COLO668 (cell line): ENCODE data around the gene CBR4.
"Not testable (repeated sequence)": the region's sequence is repeated elsewhere in the genome, so short reads cannot be mapped to it uniquely, and the experiment has no call there.

Experiments used
- DNase-seq: peaks from one replicate; lab custom pipeline; 2025; ENCODE audit not compliant: unreplicated experiment; lab: John Stamatoyannopoulos, UW

CBR4 gene

DNA sequence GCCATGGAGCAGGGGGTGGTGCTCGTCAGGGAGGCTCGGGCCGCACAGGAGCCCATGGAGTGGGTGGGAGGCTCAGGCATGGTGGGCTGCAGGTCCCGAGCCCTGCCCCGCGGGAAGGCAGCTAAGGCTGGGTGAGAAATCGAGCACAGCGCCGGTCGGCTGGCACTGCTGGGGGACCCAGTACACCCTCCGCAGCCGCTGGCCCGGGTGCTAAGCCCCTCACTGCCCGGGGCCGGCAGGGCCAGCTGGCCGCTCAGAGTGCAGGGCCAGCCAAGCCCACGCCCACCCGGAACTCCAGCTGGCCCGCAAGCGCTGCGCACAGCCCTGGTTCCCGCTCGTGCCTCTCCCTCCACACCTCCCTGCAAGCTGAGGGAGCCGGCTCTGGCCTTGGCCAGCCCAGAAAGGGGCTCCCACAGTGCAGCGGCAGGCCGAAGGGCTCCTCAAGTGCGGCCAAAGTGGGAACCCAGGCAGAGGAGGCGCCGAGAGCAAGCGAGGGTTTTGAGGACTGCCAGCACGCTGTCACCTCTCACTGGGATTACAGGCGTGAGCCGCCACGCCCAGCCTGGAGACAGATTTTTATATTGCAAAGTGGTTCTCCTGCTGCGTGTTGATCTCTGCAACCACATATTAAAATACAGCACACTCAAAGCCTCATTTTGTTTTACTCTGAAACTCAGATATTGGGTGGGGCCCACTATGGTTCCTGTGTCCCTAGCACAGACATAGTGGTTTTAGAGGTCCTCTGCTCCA, 26.0 kb upstream of the CBR4 start:
- not testable (repeated sequence) for DNase-seq

DNA sequence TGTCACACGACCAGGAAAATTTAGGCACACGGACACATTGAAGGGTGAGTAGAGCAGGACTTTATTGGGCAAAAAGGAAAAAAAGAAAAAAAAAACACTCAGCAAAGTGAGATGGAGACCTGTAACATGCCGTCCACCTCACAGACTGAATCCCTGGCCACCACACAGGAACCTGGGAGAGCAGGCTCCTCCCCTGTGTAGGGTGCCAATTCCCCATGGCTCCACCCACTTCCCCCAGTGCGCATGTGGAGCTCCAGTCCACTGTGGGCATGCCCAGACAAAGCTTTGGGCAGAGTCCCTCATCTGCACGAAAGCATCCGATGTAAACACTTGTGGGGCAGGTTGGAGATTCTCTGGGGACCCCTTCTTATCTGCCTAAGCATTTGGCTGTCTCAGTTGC, 23.6 kb upstream of the CBR4 start:
- DNase-seq: peak; percentile 30

DNA sequence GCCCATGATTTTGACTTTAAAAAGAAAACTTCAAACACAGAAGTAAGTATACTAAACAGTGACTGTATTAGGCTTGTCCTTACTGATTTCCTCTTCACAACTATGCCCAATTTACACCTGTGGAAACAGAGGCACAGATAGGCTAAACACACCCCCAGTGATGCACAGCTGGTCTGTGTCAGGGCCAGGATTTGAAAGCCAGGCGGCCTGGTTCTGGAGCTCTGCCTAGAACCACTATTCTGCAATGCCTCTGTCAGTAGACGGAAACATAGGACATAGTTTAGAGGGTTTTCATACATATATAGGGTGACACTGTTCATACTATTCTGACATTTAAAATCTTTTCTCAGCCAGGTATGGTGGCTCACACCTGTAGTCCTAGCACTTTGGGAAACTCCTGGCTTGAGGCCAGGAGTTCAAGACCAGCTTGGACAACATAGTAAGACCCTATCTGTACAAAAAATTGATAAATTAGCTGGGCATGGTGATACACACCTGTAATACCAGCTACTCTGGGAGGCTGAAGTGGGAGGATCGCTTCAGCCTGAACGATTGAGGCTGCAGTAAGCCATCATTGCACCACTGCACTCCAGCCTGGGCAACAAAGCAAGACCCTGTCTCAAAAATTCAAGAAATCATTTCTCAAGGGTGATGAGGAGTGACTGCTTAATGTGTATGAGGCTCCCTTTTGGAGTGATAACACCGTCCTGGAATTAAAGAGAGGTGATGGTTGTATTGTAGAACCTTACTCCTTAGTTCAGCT, 23.0 kb upstream of the CBR4 start:
- DNase-seq: no peak

DNA sequence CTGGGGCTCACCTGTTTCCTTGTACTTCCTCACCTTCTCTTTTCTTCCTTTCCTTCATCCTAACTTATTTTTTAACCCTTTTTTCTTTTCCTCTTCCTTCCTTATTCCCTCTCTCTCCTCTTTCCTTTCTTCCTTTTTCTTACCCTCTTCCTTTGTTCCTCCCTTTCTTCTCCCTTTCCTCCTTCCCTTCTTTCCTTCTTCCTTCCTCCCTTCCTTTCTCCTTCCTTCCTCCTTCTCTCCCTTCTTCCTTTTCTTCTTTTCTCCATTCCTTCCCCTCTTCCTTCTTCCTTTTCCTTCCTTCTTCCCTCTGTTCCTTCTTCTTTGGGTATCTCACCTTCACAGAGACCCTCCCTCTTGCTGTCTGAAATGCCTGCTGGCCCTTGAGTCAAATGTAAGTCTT, 22.1 kb upstream of the CBR4 start:
- DNase-seq: no peak

DNA sequence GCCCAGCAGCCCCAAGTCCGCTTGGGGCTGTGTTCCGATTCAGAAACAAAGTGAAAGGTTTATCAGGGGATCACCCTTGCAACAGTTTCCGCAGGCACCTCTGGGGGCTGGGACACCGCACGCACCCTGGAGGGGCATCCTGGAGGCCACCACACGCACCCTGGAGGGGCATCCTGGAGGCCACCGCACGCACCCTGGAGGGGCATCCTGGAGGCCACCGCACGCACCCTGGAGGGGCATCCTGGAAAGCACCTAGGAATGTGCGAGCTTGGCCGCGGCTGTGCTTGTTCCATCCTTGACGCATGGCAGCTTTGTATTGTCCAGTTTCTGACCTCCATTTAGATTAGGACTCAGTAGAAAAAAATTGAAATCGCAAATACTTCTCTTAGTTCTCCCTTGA, 21.3 kb upstream of the CBR4 start:
- DNase-seq: no peak

DNA sequence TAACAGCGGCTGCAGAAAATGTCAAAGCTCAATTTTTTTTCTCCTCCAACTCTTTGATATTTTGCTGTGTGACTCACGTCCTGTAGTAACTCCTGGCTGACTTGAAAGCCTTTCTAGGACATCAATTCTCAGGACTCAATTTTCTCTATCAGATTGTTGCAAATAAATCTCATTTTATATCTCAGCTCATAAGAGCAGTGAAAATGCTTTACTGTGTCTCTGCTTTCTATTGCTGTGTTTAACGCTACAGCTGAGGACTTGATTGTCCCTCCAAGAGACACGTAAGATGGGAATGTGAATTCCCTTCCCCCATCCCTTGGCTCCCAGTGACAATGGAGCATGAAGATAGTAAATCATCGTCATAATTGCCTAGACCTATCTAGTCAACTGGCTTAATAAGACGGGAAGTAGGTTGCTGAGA, 20.5 kb upstream of the CBR4 start:
- no peak for DNase-seq

DNA sequence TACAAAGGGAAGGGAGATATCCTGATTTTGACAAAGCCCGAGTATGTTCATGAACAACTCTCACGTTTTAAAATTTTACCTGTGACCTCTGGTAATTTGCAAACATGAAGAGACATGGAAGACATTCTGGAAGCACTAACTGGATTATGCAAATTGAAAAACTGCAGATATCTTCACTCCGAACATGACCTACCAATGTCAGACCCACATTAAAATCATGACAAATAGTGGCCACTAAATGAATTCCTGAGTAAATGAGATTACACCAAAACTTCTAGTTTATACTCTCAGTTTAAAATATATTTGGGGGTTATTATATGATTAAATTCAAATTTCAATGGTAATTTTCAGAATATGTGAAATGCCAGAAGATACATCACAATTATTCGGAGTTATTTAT, 19.9 kb upstream of the CBR4 start:
- no peak for DNase-seq

DNA sequence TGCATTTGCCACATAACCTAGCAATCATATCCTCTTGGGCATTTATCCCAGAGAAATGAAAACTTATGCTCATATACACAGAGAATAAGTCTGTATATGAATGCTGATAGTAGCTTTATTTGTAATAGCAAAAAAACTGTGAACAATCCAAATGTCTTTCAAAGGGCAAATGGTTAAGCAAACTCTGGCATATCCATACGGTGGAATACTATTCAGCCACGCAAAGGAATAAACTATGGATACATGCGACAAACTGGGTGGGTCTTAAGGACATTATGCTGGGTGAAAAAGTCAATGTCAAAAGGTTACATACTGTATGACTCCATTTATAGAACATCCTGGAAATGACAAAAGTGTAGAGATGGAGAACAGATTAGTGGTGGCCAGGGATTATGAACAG, 17.6 kb upstream of the CBR4 start:
- DNase-seq: no peak

DNA sequence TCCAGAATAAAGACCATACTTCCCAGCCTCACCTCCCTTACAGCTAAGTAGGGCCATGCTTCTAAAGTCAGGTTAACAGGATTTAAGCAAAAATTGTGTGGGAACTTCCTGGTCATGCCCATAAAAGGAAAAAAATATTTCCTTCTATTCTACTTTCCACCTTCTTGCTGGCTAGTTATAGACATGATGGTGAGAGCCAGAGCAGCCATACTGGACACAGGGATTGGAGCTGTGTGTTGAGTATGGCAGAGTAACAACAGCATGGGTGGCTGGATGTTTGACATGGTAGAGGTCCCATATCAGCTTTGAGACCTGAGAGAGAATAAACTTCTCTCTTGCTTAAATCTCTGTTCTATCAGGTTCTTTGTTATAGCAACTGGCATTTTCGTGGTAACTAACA, 15.1 kb upstream of the CBR4 start:
- DNase-seq: no peak

DNA sequence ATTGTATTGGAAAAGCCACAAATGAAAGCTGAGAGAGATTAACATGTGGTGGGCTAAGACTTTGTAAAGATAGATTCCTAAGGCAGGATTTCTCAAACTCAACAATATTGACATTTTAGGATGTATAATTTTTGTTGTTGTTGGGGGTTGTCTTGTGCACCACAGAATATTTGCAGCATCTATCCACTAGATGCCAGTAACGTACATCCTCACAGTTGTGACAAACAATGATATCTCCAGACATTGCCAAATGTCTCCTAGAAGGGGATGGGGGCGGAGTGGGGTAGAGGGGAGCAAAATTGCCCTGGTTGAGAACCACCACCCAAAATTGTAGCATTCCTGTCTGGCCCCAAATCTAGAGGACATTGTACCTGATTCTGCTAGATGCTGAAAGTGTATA, 14.7 kb upstream of the CBR4 start:
- DNase-seq: peak; percentile 15

DNA sequence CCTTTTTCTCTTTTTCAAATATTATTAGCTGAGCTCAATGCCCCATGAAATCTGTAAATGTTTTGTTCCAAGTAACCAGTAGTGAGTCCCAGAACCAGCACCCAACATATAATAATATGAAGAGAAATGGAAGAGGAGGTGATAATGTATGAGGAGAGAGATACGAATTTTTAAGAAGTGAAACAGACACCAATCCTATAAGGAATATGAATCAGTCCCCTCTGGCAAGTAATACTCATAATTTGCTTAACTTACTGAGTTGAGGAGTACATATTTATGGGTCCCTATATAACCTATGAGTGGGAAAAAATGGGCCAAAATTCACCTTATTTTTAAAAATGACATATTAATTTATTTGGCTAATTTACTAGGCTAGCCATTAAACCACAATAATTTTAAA, 8.4 kb upstream of the CBR4 start:
- DNase-seq: no peak

DNA sequence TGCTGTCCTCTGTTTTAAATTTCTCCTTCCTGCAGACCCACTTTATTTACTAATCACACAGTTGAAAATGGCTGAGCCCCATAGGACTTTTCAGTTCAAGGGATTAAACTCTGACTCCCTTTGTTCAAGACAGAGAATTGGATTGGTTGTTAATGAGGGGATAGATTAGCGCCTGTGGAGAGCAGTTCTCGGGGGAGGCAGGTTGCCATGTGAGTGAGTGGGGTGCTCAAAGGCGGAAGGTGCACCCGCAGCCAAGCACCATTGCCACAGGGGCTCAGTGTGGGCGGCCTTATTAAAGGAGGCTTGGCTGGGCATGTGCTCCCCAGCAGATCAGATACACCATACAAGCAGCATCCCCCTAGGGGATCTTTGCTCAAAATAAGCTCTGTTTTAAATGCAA, 7.9 kb upstream of the CBR4 start:
- DNase-seq: no peak

DNA sequence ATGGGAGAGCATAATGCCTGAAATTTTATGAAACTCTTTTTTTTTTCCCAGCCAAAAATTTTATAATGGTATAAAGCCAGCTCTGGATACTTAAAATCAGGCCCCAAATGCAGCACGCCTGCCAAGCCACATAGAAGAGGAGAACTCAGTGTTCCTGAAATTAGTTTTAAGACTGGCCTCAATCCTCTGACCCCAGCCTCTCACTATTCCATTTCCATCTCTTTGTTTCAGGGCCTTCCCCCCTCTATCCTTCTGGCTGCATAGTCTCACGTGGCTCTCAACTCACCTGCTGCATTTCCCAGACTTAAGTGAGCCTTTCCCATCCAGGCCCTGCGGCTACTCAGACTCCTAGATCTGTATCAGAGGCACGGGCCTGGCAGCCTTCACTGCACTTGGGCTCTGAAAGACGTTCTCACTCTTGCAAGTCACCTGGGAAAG, 5.2 kb upstream of the CBR4 start:
- no peak for DNase-seq

DNA sequence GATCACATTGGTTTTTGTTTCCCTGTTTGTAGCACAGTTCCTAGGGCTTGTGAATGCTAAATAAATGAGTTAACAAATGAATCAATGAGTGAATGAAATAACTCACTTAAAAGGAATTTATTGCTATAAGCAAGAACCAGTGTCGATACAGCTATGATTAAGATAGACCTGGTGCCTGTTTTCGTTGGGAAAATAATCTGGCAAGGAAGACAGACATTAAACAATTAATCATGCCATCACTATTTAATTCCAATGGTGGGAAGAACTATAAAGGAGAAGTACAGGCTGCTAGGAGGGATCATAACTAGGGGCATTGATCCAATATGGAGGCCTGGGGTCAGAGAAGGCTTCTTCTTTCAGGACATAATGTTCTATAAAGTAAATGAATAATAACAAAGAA, 4.5 kb upstream of the CBR4 start:
- DNase-seq: no peak

DNA sequence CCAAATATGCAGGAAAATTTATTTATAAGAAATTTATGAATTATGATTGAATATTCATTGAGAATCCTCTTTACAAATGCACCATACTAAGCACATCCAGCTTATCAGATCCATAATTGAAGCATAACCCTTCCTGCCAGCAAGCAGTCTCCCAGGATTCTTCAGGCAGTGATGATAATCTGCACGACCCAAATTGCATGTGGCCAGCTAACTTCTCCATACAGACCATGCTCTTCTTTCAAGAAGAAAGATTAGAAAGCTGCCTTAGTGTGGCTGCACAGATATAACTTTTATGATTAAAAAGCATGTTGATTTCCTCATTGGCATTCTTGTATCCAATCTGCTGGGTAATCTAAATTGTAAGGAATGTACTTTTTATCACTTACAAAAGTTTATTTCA, 3.3 kb upstream of the CBR4 start:
- DNase-seq: no peak

DNA sequence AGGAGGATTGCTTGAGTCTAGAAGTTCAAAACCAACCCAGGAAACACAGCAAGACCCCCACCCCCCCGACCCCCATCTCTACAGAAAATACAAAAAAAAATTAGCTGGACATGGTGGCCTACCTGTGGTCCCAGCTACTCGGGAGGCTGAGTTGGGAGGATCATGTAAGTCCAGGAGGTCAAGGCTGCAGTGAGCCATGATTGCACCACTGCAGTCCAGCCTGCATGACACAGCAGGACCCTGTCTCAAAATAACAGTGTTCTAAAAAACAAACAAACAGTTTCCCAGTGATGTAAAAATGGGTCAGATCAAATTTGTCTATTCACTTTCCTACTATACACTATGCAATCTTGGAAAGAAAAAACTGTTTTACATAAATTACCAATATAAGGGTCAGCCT, 2.0 kb upstream of the CBR4 start:
- no peak for DNase-seq

DNA sequence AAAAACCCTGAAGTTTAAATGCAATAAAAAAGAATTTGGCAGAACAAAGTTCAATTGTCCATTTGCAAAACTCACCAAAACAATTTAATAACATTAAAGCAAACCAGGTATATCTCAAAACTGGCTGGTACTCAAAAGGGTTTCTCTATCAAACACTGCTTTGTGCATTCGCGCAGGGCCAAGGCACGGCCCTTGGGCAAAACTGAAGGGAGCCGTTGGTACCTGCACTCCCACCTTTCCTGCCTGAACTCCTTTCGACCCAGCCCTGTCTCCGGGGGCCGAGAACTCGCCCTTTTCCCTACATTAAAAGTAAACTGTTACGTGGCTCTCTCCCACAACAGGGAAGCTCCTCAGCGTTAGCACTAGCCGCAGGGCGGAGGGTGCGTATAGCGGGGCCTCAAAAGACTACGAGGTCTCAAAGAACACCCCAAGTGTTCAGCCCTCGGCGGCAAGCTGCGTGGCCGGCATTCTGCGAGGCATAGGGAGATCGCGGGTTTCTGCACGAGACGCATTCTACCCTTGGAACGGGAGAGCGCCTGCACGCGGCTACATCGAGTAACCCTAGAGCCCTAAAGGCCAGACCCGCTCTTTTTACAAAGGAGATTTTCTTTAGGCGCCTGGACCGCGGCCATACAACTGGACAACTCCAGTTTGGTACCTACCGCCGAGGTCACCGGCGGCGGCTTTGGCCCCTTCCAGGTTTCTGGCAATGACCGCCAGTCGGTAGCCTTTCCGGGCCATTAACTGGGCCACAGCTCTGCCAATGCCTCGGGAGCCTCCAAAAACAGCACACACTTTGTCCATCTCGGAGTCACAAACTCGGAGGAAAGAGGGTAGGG, 550 bp downstream of the CBR4 start:
- peak; percentile 75 for DNase-seq

DNA sequence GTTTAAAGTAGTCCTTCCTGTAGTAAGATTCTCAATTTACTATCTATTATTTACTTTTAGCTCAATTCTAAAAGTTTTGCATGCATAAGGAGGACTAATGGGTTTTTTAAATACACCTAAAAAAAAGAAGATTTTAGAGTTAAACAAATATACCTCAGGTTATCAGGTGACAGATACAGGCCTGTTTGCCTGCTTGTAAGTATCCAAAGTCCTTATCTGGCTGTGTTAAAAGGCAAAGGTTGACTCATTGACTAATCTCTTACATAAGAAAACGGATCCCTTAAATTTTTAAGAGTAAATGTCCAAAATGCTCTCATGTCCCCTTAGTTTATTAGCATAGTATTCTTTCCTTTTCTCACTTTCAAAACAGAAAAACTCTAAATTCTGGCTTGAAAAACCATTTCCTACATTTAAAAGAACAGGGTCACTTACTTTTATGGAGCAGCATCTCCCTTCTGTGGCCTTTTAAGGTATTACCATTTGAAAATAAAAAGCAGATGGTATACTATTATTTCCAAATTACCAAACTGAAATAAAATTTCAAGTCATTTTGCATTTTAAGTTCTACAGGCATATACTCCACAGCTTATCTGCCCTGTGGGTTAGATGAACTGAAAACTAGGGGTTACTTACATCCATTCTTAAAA, 4.5 kb downstream of the CBR4 start:
- DNase-seq: no peak

DNA sequence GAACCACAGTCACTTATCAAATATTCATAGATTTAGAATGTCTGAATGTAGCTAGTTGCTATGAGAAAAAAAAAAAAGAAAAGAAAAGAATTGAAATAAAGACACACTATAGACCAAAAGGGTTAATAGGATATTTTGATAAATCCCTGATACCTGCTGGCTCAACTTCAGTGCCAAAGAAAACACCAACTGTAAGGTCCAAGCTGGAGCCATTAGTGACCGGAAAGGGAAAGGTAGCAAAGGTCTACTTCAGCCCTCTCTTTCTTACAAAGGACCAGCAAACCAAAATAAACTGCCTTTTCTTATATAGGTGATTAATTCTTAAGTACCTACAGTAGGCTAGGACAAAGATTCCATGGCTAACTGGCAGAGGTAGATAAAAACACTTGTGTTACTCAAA, 9.7 kb downstream of the CBR4 start:
- DNase-seq: no peak

DNA sequence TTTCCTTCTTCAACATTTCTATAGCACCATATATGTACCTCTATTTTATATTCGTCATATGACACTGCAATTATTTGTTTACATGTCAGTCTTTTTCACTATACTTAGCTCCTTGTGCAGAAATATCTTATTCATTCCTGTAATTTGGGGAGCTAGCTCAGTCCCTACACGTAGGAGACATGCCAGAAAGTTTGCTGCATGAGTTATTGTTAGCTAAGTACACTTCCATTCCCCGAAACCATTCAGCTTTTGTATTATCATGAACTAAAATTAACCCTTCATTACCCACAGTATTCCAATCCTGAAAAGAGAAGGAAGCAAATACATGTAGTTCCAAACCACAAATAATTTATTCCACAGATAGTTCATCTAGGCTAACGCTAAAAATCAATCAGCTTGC, 10.2 kb downstream of the CBR4 start:
- DNase-seq: no peak

DNA sequence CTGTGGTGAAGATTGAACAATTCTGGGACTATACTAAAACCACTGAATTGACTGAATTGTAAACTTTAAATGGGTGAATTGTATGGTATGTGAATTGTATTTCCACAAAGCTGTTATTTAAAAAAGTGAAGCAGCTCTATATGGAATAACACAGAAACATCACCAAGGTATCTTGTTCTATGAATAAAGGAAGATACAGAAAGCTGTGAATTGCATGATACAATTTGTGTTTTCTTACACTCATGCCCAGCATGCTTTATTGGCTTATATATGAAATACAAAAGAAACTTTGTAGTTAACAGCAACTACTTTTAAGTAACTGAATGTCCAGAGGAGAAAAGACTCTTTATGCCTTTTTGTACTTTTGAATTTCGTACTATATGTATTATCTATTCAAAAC, 11.5 kb downstream of the CBR4 start:
- no peak for DNase-seq
